ENCODE results near the gene LNX1.

Gene LNX1

DNA sequence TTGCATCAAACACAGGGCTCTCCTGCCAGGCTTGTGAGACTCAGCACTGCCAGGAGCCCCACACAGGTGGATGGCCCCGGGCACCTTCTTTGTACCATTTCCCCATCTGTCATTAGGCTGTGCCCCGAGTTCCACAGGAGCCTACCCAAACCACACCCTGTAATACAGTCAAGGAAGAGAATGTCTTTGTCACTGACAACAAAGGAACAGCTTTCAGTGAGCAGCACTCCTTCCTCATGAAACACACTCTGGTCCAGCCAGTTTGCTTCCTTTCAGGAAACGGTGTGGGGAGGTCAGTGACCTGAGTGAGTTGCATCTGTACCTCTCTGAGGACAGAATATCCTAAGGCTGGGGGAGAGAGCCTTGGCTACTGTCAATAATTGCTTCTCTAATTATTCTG, 53.7 kb downstream of the LNX1 start:
- DNase-seq (ENCODE audit: low read depth in 4 of 4, low spot score in 1 of 4): no peak

- no peak for DNase-seq (ENCODE audit: low read depth in 4 of 4, low spot score in 1 of 4)
Measured at GRCh38 chr4:53536328-53536727, 55.0 kb downstream of the LNX1 start.

- no peak for DNase-seq (ENCODE audit: low read depth in 4 of 4, low spot score in 1 of 4)
Measured at GRCh38 chr4:53535567-53535966, 55.7 kb downstream of the LNX1 start.

- no peak for DNase-seq (ENCODE audit: low read depth in 4 of 4, low spot score in 1 of 4)
Measured at GRCh38 chr4:53534684-53535083, 56.6 kb downstream of the LNX1 start.

GRCh38 chr4:53532521-53532920, 58.8 kb downstream of the LNX1 start:
- no peak for DNase-seq (ENCODE audit: low read depth in 4 of 4, low spot score in 1 of 4)

- DNase-seq (ENCODE audit: low read depth in 4 of 4, low spot score in 1 of 4): no peak
Measured at GRCh38 chr4:53531585-53532224, 59.6 kb downstream of the LNX1 start.

- DNase-seq (ENCODE audit: low read depth in 4 of 4, low spot score in 1 of 4): no peak
Measured at GRCh38 chr4:53529025-53529424, 62.3 kb downstream of the LNX1 start.

- no peak for DNase-seq (ENCODE audit: low read depth in 4 of 4, low spot score in 1 of 4)
Measured at GRCh38 chr4:53527930-53528329, 63.4 kb downstream of the LNX1 start.

GRCh38 chr4:53527326-53527725, 64.0 kb downstream of the LNX1 start:
- no peak for DNase-seq (ENCODE audit: low read depth in 4 of 4, low spot score in 1 of 4)

DNA sequence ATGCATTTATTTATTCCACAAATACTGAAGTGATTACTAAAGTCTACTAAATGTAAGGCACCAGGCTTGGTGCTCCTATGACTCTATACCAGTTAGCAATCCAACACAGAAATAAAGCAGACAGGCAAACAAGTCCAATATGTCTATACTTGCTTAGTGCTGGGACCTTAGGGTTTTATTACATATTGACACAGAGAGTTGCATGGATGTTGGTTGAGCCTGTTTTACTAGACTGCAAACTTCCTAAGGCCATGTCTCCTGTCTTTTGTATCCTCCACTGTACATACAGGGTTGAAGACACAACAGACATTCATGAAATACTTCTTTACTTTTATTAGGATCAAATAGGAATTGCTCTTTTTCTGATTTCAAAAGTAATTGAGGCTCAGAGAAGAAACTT, 69.0 kb downstream of the LNX1 start:
- DNase-seq (ENCODE audit: low read depth in 4 of 4, low spot score in 1 of 4): no peak

DNA sequence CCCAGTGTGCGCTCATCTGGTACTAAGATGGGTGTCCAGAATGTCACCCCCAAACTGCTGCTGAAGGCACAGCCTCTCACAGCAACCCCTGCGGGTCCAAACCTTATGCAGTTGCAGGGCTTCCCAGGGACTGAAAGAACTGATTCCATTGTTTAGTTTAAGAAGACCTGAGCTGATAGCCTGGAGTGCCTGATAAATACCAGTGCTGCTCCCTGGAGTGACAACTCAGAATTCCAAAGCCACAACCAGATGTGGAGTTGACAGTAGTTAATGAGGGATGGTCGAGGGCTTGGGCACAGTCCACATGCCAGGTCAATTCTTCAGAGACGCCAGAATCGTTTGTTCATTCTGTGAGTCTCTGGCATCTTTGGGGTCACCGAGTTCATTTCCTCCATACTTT, 71.2 kb downstream of the LNX1 start:
- no peak for DNase-seq (ENCODE audit: low read depth in 4 of 4, low spot score in 1 of 4)

DNA sequence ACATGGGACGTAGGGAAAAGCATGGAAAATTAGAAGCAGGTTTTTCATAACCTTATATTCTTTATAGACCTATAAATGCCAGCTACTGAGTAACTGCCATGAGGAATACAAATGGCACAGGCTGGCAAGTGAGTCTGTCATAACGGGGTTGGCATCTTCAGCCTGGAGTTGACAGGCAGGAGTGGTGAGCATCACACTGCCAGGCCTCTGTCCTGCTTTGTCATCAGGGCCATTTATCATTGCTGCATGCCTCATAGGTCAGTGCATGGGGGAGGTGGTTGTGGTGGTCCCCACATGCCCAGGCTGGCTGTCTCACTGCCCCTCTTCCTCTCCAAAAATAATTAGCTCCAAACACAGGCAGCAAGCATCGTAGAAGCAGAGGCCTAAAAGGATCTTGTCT, 72.5 kb downstream of the LNX1 start:
- no peak for DNase-seq (ENCODE audit: low read depth in 4 of 4, low spot score in 1 of 4)

GRCh38 chr4:53515076-53515475, 76.2 kb downstream of the LNX1 start:
- DNase-seq (ENCODE audit: low read depth in 4 of 4, low spot score in 1 of 4): no peak

- no peak for DNase-seq (ENCODE audit: low read depth in 4 of 4, low spot score in 1 of 4)
Measured at GRCh38 chr4:53514509-53514908, 76.8 kb downstream of the LNX1 start.

GRCh38 chr4:53512608-53513007, 78.7 kb downstream of the LNX1 start:
- DNase-seq (ENCODE audit: low read depth in 4 of 4, low spot score in 1 of 4): no peak

DNA sequence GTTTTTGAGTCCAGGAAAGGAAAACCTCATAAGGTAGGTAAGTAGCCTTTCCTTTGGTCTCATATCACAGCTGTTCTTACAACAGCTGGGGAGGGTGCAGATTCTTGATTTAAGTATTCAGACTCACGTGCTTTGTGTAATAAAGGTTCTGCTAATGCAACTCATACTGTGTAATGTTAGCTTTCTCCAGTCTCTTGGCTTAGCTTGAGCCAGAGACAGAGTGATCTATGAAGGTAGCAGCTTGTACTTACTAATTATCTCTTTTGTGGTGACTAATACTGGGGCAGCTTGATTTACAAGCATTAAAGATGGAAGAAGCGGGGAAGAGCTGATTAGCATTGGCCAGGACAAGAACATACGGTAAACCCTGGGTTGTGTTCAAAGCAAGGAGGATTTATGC, 80.3 kb downstream of the LNX1 start:
- DNase-seq (ENCODE audit: low read depth in 4 of 4, low spot score in 1 of 4): no peak

- no peak for DNase-seq (ENCODE audit: low read depth in 4 of 4, low spot score in 1 of 4)
Measured at GRCh38 chr4:53510321-53510720, 81.0 kb downstream of the LNX1 start.

GRCh38 chr4:53508446-53508845, 82.8 kb downstream of the LNX1 start:
- DNase-seq (ENCODE audit: low read depth in 4 of 4, low spot score in 1 of 4): no peak

- DNase-seq (ENCODE audit: low read depth in 4 of 4, low spot score in 1 of 4): no peak
Measured at GRCh38 chr4:53507671-53508286, 83.5 kb downstream of the LNX1 start.

DNA sequence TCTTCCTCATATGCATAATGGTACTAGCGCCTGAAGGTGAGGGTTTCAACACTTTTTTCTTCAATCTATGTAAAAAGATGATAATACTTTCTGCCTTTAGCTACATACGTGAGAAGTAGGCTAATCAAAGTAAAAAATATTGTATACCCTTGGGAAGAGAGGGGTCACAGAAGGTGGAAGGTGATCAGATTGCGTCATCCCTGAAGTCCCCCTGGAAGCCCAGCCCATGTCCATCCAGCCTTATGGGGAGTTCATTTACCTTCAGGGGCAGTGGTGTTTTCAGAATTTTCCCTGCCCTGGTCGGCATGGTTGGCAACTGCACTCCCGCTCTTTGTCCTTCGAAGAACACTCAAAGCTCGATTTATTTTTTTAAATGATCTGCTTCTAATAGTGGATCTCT, 84.2 kb downstream of the LNX1 start:
- no peak for DNase-seq (ENCODE audit: low read depth in 4 of 4, low spot score in 1 of 4)

GRCh38 chr4:53505947-53506346, 85.3 kb downstream of the LNX1 start:
- no peak for DNase-seq (ENCODE audit: low read depth in 4 of 4, low spot score in 1 of 4)

GRCh38 chr4:53502094-53502493, 89.2 kb downstream of the LNX1 start:
- no peak for DNase-seq (ENCODE audit: low read depth in 4 of 4, low spot score in 1 of 4)

- no peak for DNase-seq (ENCODE audit: low read depth in 4 of 4, low spot score in 1 of 4)
Measured at GRCh38 chr4:53501561-53501960, 89.7 kb downstream of the LNX1 start.

All from stimulated activated CD4-positive, alpha-beta T cell treated with anti-CD3 and anti-CD28 coated beads, Interleukin-1b, Interleukin-23, amount 100 ng/mL, for 24 hours (primary cell).